Activated T-cell treated with anti-CD3 and anti-CD28 coated beads, Interleukin-2, amount 50 U/mL, for 4 hours (primary cell): ENCODE measurements around the gene KHK. TPM values are rescaled to one million over a fixed set of nuclear protein-coding genes. Genes with fewer than 3 reads are reported as not detected.

ENCODE experiments used
- ATAC-seq, 2 donors: fragments of 200-7000 bp; cut with Tn5 transposase; one replicate each; pipeline ENCODE4 v1.10.0; 2021
- DNase-seq: peaks from one replicate; pipeline ENCODE4 v3.0.0-alpha.2; 2020
- H3K27me3 Mint-ChIP-seq: one replicate; pipeline ENCODE4 v1.8.0; 2021; ENCODE audit warnings: low read depth, mixed read lengths
- H3K36me3 Mint-ChIP-seq: one replicate; pipeline ENCODE4 v1.8.0; 2022; ENCODE audit warnings: mixed read lengths; ENCODE audit not compliant: insufficient read depth
- H3K4me1 Mint-ChIP-seq: one replicate; pipeline ENCODE4 v1.8.0; 2021; ENCODE audit warnings: low read depth, mixed read lengths
- H3K4me3 Mint-ChIP-seq: one replicate; pipeline ENCODE4 v1.8.0; 2021; ENCODE audit warnings: mild to moderate bottlenecking, moderate library complexity, mixed read lengths
- H3K9me3 Mint-ChIP-seq: one replicate; pipeline ENCODE4 v1.8.0; 2021; ENCODE audit warnings: mixed read lengths
- total RNA-seq, 3 donors: library from RNA; stranded (reverse); gene quantifications; one replicate each; pipeline ENCODE4 v1.2.1, GENCODE V29; 2021

Gene KHK
- total RNA-seq, 3 donors from 2014 or later: 5.2 to 10.7 (median 5.5) TPM

DNA sequence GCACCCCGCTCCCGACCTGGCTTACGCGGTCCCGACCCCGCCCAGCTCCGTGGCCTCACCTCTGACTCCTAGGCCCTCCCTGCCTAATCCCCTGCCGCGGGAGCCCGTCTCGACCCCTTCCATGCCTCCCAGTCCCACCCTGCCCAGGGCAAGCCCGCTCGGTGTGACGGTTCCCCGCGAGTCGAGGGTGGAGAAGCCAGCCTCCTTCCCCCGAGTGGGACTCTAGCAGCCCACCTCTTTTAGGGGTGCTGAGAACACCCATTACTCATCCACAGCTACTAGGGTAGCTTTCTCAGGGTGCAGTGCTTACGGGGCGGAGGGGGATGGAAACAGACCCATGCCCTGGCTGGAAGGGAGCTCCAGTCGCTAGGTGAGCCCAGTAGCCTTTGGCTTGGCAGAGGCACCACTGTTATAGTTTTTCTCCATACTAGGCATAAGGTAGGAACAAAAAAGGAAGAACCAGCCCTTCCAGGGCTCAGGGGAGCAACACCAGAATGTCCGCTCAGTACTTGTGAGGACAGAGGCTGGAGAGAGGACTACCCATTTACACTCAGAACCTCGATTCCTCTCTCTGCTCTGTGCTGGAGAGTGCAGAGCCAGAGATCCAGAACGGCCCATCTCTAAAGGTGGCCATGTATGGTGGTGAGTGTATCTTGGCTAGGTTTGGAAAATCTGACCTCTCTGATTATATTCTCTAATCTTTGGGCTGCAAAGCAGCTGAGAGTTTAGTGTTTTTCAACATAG lies 34.5 kb upstream of the KHK start:
- Mint-ChIP-seq H3K4me3 (peak overlapping the region; percentile 87), H3K36me3 (peaks cover 17% of the 10 kb centered on the region), H3K27me3 (peaks cover 7% of the 10 kb centered on the region), H3K4me1 (peaks cover 15% of the 10 kb centered on the region), H3K9me3 (no peaks in the 10 kb centered on the region)
- ATAC-seq: no peak
- peak; percentile 34 for DNase-seq

DNA sequence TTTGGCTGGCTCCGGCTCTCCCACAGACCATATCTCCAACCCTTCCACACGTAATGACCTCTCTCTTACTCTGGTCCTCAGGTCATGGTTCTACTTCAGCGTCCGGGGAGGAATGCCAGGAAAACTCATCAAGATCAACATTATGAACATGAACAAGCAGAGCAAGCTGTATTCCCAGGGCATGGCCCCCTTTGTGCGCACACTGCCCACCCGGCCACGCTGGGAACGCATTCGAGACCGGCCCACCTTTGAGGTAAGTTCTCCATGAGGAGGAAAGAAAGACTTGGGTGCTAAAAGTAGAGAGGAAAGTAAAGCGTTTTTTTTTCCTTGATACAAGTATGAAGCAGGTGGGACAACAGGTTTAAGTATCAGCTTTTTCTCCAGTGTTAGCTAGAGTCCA lies 33.3 kb upstream of the KHK start:
- DNase-seq: no peak
- ATAC-seq: no peak
- Mint-ChIP-seq H3K9me3 (no peaks in the 10 kb centered on the region), H3K36me3 (peaks cover 17% of the 10 kb centered on the region), H3K27me3 (peaks cover 7% of the 10 kb centered on the region), H3K4me1 (peaks cover 15% of the 10 kb centered on the region), H3K4me3 (peak overlapping the region; percentile 40)

DNA sequence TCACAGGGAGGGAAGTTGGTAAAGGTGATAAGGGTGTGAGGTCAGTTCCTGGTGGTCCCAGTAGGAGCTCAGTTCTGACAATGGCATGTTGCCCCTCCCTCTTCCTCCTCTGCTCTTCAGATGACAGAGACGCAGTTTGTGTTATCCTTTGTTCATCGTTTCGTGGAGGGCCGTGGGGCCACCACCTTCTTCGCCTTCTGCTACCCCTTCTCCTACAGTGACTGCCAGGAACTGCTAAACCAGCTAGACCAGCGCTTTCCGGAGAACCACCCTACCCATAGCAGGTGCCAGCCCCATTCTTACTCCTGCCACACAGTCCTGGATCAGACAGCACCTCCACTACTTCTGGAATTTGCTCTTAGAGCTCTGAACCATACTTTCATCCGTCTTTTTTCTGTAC lies 32.8 kb upstream of the KHK start:
- ATAC-seq (no peak), DNase-seq (no peak)
- no peaks in the 10 kb centered on the region for H3K9me3 Mint-ChIP-seq
- H3K4me1 Mint-ChIP-seq: peaks cover 15% of the 10 kb centered on the region
- H3K27me3 Mint-ChIP-seq: peaks cover 7% of the 10 kb centered on the region
- H3K36me3 Mint-ChIP-seq: peaks cover 17% of the 10 kb centered on the region
- no peak overlapping the region for H3K4me3 Mint-ChIP-seq

DNA sequence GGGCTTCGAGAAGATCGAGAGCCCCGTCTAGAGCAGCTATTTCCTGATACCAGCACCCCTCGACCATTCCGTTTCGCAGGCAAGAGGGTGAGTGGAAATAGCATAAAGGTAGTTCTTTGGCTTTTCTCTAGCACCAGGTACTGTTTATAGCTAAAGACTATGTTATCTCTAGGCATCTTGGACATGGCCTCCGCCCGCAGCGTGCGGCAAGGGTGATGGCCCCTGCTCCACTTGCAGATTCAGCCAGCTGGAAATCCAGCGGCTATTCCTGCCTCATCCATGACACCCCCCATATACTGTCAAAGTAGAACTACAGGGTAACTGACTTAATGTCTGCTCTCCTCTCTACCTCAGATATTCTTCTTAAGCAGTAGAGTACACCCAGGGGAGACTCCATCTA lies 31.9 kb upstream of the KHK start:
- H3K4me1 Mint-ChIP-seq: peaks cover 10% of the 10 kb centered on the region
- DNase-seq (no peak), ATAC-seq (no peak)
- H3K27me3 Mint-ChIP-seq: peaks cover 7% of the 10 kb centered on the region
- no peaks in the 10 kb centered on the region for H3K9me3 Mint-ChIP-seq
- H3K36me3 Mint-ChIP-seq: peaks cover 17% of the 10 kb centered on the region
- no peak overlapping the region for H3K4me3 Mint-ChIP-seq

DNA sequence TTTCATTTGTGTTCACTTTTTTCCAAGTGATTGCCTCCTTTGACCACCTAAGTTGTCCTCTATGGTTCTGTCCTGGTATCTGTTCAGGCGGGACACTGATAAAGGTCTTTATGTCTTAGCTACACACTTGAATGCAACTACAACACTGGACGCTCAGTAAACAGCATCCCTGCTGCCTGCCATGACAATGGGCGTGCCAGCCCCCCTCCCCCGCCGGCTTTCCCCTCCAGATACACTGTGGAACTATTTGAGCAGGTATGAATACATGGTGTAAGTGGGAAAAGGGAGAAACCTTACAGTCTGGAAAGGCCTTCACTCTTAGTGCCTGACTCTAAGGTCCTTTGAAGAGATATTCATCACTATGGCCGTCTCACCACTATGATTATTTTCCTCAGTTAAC lies 29.4 kb upstream of the KHK start:
- DNase-seq: no peak
- Mint-ChIP-seq H3K36me3 (peaks cover 14% of the 10 kb centered on the region), H3K27me3 (no peaks in the 10 kb centered on the region), H3K4me3 (no peak overlapping the region), H3K9me3 (no peaks in the 10 kb centered on the region), H3K4me1 (no peaks in the 10 kb centered on the region)
- ATAC-seq: no peak

DNA sequence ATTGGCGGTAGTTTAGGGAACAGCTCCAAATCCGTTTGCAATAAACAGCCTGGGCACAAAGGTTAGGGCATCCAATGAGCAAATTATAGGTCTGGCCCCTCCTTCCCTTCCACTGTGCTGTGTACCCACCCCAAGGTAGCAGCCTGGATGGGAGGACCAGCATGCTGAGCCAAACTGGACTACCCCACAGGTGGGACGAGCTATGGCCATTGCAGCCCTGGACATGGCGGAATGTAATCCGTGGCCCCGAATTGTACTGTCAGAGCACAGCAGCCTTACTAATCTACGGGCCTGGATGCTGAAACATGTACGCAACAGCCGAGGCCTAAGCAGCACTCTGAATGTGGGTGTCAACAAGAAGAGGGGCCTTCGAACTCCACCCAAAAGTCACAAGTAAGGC lies 28.4 kb upstream of the KHK start:
- no peak for DNase-seq
- Mint-ChIP-seq H3K9me3 (no peaks in the 10 kb centered on the region), H3K4me3 (no peak overlapping the region), H3K36me3 (peaks cover 19% of the 10 kb centered on the region), H3K27me3 (no peaks in the 10 kb centered on the region), H3K4me1 (no peaks in the 10 kb centered on the region)
- no peak for ATAC-seq

DNA sequence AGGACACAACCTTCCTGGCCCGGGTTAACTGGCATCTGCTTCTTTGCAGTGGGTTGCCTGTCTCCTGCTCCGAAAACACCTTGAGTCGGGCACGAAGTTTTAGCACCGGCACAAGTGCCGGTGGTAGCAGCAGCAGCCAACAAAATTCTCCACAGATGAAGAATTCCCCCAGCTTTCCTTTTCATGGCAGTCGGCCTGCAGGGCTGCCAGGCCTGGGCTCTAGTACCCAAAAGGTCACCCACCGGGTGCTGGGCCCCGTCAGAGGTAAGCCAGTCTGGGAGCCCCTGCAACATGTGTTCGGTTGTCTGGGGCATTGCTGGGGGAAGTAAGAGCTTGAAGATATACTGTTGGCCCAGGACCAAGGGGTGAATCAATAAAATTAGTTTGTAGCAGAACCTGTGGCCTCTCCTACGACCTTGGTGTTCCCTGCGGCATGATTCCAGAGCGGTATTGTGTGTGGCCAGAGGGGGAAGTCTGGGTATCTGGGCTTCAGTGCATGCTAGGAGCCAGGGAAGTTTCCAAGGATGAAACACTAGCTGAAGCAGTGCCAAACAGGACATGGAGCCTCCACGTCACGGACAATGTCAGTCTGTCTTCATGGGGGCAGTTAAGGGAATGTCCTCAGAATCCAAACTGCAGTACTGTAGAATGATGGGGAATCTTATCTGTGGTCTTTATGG lies 27.3 kb upstream of the KHK start:
- DNase-seq: no peak
- Mint-ChIP-seq H3K36me3 (peaks cover 15% of the 10 kb centered on the region), H3K9me3 (no peaks in the 10 kb centered on the region), H3K27me3 (no peaks in the 10 kb centered on the region), H3K4me3 (no peak overlapping the region), H3K4me1 (no peaks in the 10 kb centered on the region)
- ATAC-seq: no peak

DNA sequence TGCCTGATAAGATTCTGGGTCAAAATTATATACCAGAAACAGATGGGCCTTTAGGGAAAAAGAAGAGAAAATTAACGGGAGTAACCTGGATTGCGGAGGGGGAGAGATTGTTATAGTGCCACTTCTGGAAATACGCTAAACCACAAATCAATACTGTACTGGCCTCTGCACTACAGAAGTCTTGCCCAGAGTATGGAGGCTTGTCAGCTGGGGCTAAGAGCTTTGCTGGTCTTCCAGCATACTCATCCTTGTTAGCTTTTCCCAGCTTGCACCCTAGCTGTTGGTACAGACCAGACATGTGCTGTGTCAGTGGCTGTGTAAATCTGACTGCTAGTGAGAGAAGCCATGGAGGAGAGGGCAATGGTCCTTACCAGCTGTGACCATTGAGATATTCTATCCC lies 26.2 kb upstream of the KHK start:
- H3K9me3 Mint-ChIP-seq: no peaks in the 10 kb centered on the region

DNA sequence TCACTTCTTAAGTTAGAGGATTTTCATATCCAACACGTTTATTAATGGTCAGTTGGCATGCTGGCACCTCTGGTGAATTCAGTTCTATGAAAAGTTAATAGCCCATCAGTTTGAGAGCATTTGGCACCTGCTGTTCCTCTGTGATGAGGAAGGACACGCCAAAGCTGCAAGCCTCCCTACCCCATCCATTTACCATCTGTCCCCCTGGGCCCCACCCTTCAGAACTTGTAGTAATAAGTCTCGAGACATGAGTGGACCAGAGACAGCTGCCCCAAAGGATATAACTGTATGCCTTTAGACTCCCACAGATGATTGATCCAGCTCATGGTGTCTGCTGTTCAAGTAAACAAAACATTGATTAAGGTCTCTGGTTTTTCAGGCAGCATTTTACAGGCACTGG lies 21.4 kb upstream of the KHK start:
- ATAC-seq (no peak), DNase-seq (no peak)
- peaks cover 35% of the 10 kb centered on the region for H3K36me3 Mint-ChIP-seq
- H3K27me3 Mint-ChIP-seq: no peaks in the 10 kb centered on the region
- H3K4me1 Mint-ChIP-seq: peaks cover 31% of the 10 kb centered on the region
- H3K4me3 Mint-ChIP-seq: no peak overlapping the region
- no peaks in the 10 kb centered on the region for H3K9me3 Mint-ChIP-seq

More for the DNA sequence above, 26.2 kb upstream of the KHK start:
- no peak for ATAC-seq
- Mint-ChIP-seq H3K4me1 (no peaks in the 10 kb centered on the region), H3K27me3 (no peaks in the 10 kb centered on the region), H3K36me3 (peaks cover 13% of the 10 kb centered on the region), H3K4me3 (no peak overlapping the region)
- no peak for DNase-seq

DNA sequence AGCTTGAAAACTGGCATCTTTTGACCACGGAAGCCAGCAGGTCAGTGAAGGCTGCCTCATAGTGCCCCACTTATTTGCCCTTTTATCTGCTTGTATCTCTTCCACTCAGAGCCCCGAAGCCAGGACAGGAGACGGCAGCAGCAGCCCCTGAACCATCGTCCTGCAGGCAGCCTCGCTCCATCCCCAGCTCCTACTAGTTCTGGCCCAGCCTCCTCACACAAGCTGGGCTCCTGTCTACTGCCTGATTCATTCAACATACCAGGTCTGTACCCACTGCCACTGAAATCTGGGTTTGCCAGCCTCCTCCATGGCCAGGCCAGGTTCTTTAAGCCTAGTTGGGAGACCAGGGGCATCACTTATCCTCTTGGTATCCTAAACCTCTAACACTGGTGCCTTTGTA lies 19.2 kb upstream of the KHK start:
- Mint-ChIP-seq H3K9me3 (no peaks in the 10 kb centered on the region), H3K27me3 (no peaks in the 10 kb centered on the region), H3K36me3 (peaks cover 32% of the 10 kb centered on the region), H3K4me1 (peaks cover 43% of the 10 kb centered on the region), H3K4me3 (no peak overlapping the region)
- no peak for DNase-seq
- no peak for ATAC-seq

DNA sequence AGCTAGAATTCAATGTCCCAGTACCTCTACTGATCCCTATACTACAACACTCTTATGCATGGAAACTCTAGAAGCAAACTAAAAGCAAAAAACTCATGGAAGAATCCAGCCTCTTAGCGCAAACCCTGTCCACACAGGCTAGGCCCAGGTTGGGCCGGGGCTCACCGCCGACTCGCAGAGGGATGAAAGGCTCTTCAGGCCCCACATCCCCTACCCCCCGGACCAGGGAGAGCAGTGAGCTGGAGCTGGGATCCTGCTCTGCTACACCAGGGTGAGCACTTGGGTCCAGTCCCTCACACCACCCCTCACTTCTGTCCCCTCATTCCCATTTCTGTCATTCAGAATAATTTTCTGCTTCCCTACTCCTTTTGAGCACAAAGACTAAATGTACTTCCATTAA lies 17.1 kb upstream of the KHK start:
- H3K36me3 Mint-ChIP-seq: peaks cover 27% of the 10 kb centered on the region
- ATAC-seq: no peak
- peaks cover 58% of the 10 kb centered on the region for H3K4me1 Mint-ChIP-seq
- no peak for DNase-seq
- H3K4me3 Mint-ChIP-seq: peak overlapping the region; percentile 95
- H3K27me3 Mint-ChIP-seq: no peaks in the 10 kb centered on the region
- H3K9me3 Mint-ChIP-seq: no peaks in the 10 kb centered on the region

DNA sequence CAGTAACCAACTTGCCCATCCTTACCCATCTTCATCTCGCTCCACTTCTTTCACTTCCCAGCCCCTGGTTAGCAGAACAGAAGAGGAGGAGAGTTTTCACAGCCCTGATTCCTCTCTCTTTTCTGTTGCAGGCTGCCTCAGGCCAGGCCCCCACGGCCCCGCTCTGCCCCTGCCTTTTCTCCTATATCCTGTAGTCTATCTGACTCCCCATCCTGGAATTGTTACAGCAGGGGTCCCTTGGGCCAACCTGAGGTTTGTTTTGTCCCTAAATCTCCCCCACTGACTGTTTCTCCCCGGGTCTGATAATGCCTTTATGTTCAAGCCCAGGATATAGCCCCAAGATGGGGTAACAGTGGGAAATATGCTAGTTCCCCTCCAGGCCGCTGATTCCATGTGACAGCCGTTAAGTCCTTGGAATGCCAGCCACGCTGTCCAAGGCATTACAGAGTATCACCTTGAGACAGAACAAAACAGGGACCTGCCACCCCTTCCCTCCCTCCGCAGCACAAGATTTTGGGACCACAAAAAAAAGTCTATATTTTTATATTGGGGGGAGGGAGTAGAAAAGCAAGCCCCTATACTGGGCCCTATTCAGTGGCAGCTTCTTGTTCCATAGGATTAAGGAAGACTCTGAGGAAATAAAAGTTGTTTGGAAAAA lies 16.5 kb upstream of the KHK start:
- Mint-ChIP-seq H3K4me1 (peaks cover 64% of the 10 kb centered on the region), H3K27me3 (no peaks in the 10 kb centered on the region), H3K4me3 (peak overlapping the region; percentile 95), H3K36me3 (peaks cover 25% of the 10 kb centered on the region), H3K9me3 (no peaks in the 10 kb centered on the region)
- no peak for DNase-seq
- ATAC-seq: no peak

DNA sequence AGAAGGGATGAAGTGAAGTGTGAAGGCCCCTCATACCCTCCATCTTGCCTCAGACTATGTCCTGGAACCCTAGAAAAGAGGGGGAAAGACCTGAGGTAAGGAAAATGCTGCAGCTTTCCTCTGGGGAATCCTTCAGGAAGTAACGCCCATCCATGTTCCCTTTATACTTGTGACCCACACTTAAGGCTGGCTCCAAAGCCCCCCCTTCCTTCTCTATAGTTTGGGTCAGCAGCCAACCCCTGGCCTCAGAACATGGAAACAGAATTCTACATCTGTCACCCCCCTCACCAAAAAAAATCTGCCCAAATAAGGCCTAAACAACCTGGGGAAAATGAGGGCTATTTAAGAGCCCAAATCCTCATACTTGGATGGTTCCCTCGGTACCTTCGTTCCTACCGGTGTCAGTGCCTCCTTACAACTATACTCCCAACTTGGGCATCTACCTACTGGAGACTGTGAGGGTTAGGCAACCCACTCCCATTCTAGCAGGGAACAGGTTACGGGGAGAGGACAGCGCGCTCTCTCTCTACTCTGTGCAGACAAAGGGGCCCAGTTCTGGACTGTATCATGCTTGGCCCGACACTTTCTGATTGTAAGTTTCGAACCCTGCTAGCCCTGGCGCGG lies 15.8 kb upstream of the KHK start:
- H3K9me3 Mint-ChIP-seq: no peaks in the 10 kb centered on the region

DNA sequence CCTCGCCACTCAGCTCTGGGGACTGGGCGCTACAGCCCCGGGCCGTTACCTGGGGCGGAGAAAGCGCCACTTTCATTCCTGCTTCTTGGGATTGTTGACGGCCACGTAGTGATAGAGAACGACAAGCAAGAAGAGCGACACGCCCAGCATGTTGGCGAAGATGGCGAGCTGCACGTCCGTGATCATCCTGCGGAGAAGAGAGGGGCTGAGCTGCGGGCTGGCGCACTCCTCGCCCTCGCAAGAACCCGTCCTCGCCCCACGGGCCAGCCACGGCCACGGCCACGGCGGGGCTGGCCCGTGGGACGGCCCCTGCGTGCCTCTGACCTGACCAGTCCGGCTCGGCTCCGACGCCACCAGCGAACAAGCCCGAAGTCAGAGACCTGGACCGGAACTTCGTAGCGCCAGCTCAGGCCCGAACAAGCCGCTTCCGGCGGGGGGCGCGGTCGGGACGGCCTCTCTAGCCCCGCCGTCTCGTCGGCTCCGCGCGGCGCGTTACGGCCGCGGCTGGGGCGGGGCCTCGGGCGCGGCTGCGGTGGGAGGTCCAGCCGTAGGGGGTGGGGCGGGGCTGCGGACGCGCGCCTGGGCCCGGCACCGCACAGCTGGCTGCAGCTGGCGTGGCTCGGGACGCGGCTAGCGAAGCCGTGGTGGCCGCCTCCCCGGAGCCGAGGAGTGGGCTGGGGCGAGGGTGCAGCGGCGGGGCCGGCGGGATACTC lies 15.1 kb upstream of the KHK start, which contains the start of gene OST4:
Gene OST4, minus strand, starts transcription at position 378 of the 713 bp plus-strand sequence.
- H3K4me1 Mint-ChIP-seq: peaks cover 70% of the 10 kb centered on the region
- ATAC-seq: peak; percentile 96
- peaks cover 17% of the 10 kb centered on the region for H3K36me3 Mint-ChIP-seq
- no peaks in the 10 kb centered on the region for H3K27me3 Mint-ChIP-seq
- peak; percentile 83 for DNase-seq
- H3K9me3 Mint-ChIP-seq: no peaks in the 10 kb centered on the region
- H3K4me3 Mint-ChIP-seq: peak within 1 kb of the TSS; percentile 95

More for the DNA sequence above, 15.8 kb upstream of the KHK start:
- no peak for ATAC-seq
- peak overlapping the region; percentile 95 for H3K4me3 Mint-ChIP-seq
- no peak for DNase-seq
- peaks cover 68% of the 10 kb centered on the region for H3K4me1 Mint-ChIP-seq
- H3K27me3 Mint-ChIP-seq: no peaks in the 10 kb centered on the region
- peaks cover 21% of the 10 kb centered on the region for H3K36me3 Mint-ChIP-seq
